Coronary artery (tissue), 2 donors: ENCODE data around the gene VAV1.
"Not testable (repeated sequence)": the region's sequence is repeated elsewhere in the genome, so short reads cannot be mapped to it uniquely, and the experiment has no call there.

ENCODE experiments used
- DNase-seq: peaks from one replicate; pipeline ENCODE4 v3.0.0-alpha.2; 2017; ENCODE audit warnings: low spot score
- H3K27ac ChIP-seq, 2 donors: fragments of 200-600 bp; sonication (generic); one replicate each; pipeline ENCODE4 v1.5.1; 2016 to 2019
- H3K4me3 ChIP-seq: fragments of 200-600 bp; sonication (generic); 2 replicates; pipeline ENCODE4 v1.5.1; 2016; ENCODE audit warnings: mild to moderate bottlenecking, moderate library complexity
- CTCF ChIP-seq: fragments of 200-600 bp; sonication (generic); IDR thresholded peaks from one replicate; pipeline ENCODE4 v1.5.1; 2019; ENCODE audit warnings: antibody characterized with exemption

The VAV1 gene

GRCh38 chr19:6794686-6795431 is 22.4 kb downstream of the VAV1 start:
- H3K27ac ChIP-seq: no peak overlapping the region
- H3K4me3 ChIP-seq: no peak overlapping the region
- no peak for DNase-seq
- TF ChIP-seq CTCF: no peak

GRCh38 chr19:6796278-6796677 is 23.8 kb downstream of the VAV1 start:
- no peak for TF ChIP-seq CTCF
- no peak for DNase-seq
- Histone ChIP-seq H3K27ac (no peak overlapping the region), H3K4me3 (no peak overlapping the region)

GRCh38 chr19:6797646-6798045 is 25.1 kb downstream of the VAV1 start:
- Histone ChIP-seq H3K27ac (no peak overlapping the region), H3K4me3 (no peak overlapping the region)
- no peak for TF ChIP-seq CTCF
- DNase-seq: no peak

- H3K4me3 ChIP-seq, H3K27ac ChIP-seq, DNase-seq: not testable (repeated sequence)
Measured at GRCh38 chr19:6800160-6800790, 27.8 kb downstream of the VAV1 start.

GRCh38 chr19:6800991-6801484 is 28.5 kb downstream of the VAV1 start:
- peak overlapping the region in 1 of 2 donors; percentile 67 for H3K27ac ChIP-seq
- H3K4me3 ChIP-seq: peak overlapping the region; percentile 61
- TF ChIP-seq CTCF: no peak
- DNase-seq: no peak

GRCh38 chr19:6801485-6802086 is 29.1 kb downstream of the VAV1 start:
- H3K27ac ChIP-seq: peak overlapping the region in 1 of 2 donors; percentile 67
- DNase-seq: no peak
- peak overlapping the region; percentile 61 for H3K4me3 ChIP-seq
- no peak for TF ChIP-seq CTCF

GRCh38 chr19:6802336-6803035 is 30.0 kb downstream of the VAV1 start:
- Histone ChIP-seq H3K27ac (peak overlapping the region in 1 of 2 donors; percentile 19), H3K4me3 (peak overlapping the region; percentile 9)
- no peak for TF ChIP-seq CTCF
- DNase-seq: no peak
